GM21381 (cell line): ENCODE data around the gene PRRC2C.

Source experiments
- ATAC-seq: cut with Tn5 transposase; IDR thresholded peaks from one replicate; pipeline ENCODE4 v1.9.1; 2021; ENCODE audit warnings: mild to moderate bottlenecking, moderate library complexity; ENCODE audit not compliant: unreplicated experiment

Gene PRRC2C

GRCh38 chr1:171628225-171628624, 142.9 kb downstream of the PRRC2C start:
- no peak for ATAC-seq

- no peak for ATAC-seq
These were observed 150.3 kb downstream of the PRRC2C start for GRCh38 chr1:171635661-171636060.

- no peak for ATAC-seq
These were observed 150.8 kb downstream of the PRRC2C start for GRCh38 chr1:171636141-171636540.

- no peak for ATAC-seq
These were observed 152.7 kb downstream of the PRRC2C start for GRCh38 chr1:171637928-171638576.

- no peak for ATAC-seq
These were observed 154.9 kb downstream of the PRRC2C start for GRCh38 chr1:171640225-171640624.

GRCh38 chr1:171641076-171641864, 155.9 kb downstream of the PRRC2C start:
- no peak for ATAC-seq

- ATAC-seq: no peak
These were observed 156.9 kb downstream of the PRRC2C start for GRCh38 chr1:171642197-171642596.
